OCI-LY7 (cell line): ENCODE results near the gene TANGO2. TPM values are rescaled to one million over a fixed set of nuclear protein-coding genes. Genes with fewer than 3 reads are reported as not detected.
"Not testable (repeated sequence)": the region's sequence is repeated elsewhere in the genome, so short reads cannot be mapped to it uniquely, and the experiment has no call there.

Source experiments
- BruUV-seq: library from RNA; stranded (reverse); fragments of 400-500 nt; replicated peaks from 2 replicates; lab custom pipeline; 2021; lab: Mats Ljungman, UMichigan
- CTCF ChIA-PET: fragments of 300-600 bp; sonication (Branson Sonifier 250); formaldehyde crosslinking; loops from one replicate; lab custom pipeline; 2022; ENCODE audit warnings: antibody characterized with exemption; ENCODE audit not compliant: unreplicated experiment; lab: Charles Lee
- POLR2A ChIA-PET: fragments of 300-600 bp; sonication (Branson Sonifier 250); formaldehyde crosslinking; loops from one replicate; lab custom pipeline; 2022; ENCODE audit warnings: antibody characterized with exemption; lab: Charles Lee
- DNase-seq: peaks from one replicate; pipeline ENCODE4 v3.0.0-alpha.2; 2015; ENCODE audit warnings: low spot score
- H2AFZ ChIP-seq: fragments of 200-600 bp; sonication (generic), shearing (Covaris generic); 2 replicates; pipeline ENCODE4 v1.6.1; 2014; ENCODE audit warnings: mild to moderate bottlenecking, antibody characterized with exemption, low read length, moderate library complexity
- H3K27ac ChIP-seq: fragments of 200-600 bp; sonication (generic); 2 replicates; pipeline ENCODE4 v1.5.1; 2014; ENCODE audit warnings: mixed run types, low read depth, mild to moderate bottlenecking, moderate library complexity, low read length, inconsistent platforms; ENCODE audit not compliant: poor library complexity, severe bottlenecking
- H3K36me3 ChIP-seq: fragments of 200-600 bp; sonication (generic); 2 replicates; pipeline ENCODE4 v1.6.1; 2014; ENCODE audit warnings: mild to moderate bottlenecking, antibody characterized with exemption, low read length, moderate library complexity, mixed read lengths; ENCODE audit not compliant: insufficient read depth
- H3K4me1 ChIP-seq: fragments of 200-600 bp; sonication (generic); 2 replicates; pipeline ENCODE4 v1.5.1; 2014; ENCODE audit warnings: mild to moderate bottlenecking, low read length; ENCODE audit not compliant: insufficient read depth, poor library complexity, severe bottlenecking
- H3K4me2 ChIP-seq: fragments of 200-600 bp; sonication (generic); 2 replicates; pipeline ENCODE4 v1.6.1; 2014; ENCODE audit warnings: mild to moderate bottlenecking, low read length
- H3K4me3 ChIP-seq: fragments of 200-600 bp; sonication (generic); 2 replicates; pipeline ENCODE4 v1.5.1; 2014; ENCODE audit warnings: mild to moderate bottlenecking, low read depth, low read length; ENCODE audit not compliant: poor library complexity, severe bottlenecking
- H3K79me2 ChIP-seq: fragments of 200-600 bp; sonication (generic); 2 replicates; pipeline ENCODE4 v1.6.1; 2016; ENCODE audit warnings: low read depth, mild to moderate bottlenecking, low read length, moderate library complexity, mixed read lengths; ENCODE audit not compliant: insufficient read depth
- H3K9me2 ChIP-seq: fragments of 200-600 bp; sonication (generic); 2 replicates; pipeline ENCODE4 v1.6.1; 2016; ENCODE audit warnings: mild to moderate bottlenecking, low read length, mixed read lengths; ENCODE audit not compliant: insufficient read depth
- H3K9me3 ChIP-seq: fragments of 200-600 bp; sonication (generic); 2 replicates; pipeline ENCODE4 v1.6.1; 2014; ENCODE audit warnings: mild to moderate bottlenecking, mixed run types, low read length, mixed read lengths
- H4K20me1 ChIP-seq: fragments of 200-600 bp; sonication (generic); 2 replicates; pipeline ENCODE4 v1.6.1; 2014; ENCODE audit warnings: mild to moderate bottlenecking, antibody characterized with exemption, low read length, moderate library complexity, mixed read lengths; ENCODE audit not compliant: insufficient read depth
- EZH2phosphoT487 ChIP-seq: fragments of 200-600 bp; sonication (generic); IDR thresholded peaks from 2 replicates; pipeline ENCODE4 v1.6.1; 2018; ENCODE audit warnings: low read depth, borderline replicate concordance, mild to moderate bottlenecking, mixed run types, antibody characterized with exemption, low read length, moderate library complexity, mixed read lengths
- intact Hi-C: fragments of 100-400 bp; cut with micrococcal nuclease; formaldehyde crosslinking; loops from one replicate; pipeline ENCODE4 v1.10.0; 2022; ENCODE audit not compliant: unreplicated experiment
- total RNA-seq, 2 experiments: library from RNA; depleted of rRNA in 1 of 2; stranded (reverse); fragments of >200 nt in 1 of 2; shearing (Covaris generic) in 1 of 2; gene quantifications; 2 replicates each; pipeline ENCODE4 v1.2.3, GENCODE V29; 2014 to 2022
- TF ChIP-seq, protein P1 (sequence below): fragments of 200-600 bp; sonication (generic); conservative IDR thresholded peaks from 2 replicates; pipeline ENCODE4 v1.5.1; 2014; ENCODE audit warnings: mild to moderate bottlenecking, antibody characterized with exemption, low read length, moderate library complexity, mixed read lengths

Gene TANGO2
- total RNA-seq, 2 experiments from 2014 or later = 18.3 to 23.3 TPM

DNA sequence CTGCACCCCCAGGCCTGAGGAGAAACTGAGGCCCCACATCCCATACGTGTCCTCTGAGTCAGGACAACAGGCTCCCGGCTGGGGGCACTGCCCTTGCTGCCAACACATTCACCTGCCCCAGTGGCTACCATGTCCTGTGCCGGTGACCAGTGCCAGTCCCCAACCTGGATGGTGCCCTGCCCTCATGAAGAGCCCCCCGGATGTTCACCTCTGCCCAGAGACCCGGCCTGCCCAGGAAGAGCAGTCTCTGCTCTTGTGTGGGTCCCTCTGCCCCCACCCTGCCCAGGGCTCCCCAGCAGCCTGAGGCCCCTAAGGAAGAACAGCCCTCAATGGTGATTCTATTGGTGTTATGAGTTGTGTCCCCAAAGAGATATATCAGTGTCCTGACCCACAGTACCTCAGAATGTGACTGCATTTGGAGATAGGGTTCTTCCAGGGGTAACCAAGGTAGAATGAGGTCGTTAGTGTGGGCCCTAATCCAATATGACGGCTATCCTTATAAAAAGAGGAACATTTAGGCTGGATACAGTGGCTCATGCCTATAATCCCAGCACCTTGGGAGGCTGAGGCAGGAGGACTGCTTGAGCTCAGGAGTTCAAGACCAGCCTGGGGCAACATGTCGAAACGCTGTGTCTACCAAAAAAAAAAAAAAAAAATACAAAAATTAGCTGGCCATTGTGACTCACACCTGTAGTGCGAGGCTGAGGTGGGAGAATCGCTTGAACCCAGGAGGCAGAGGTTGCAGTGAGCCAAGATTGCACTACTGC lies 45.9 kb downstream of the TANGO2 start:
- BruUV-seq = no TSS peak
- POLR2A ChIA-PET = interaction anchor here (0.7 kb wide), 1 partner anchor 14 kb away, joined by 3 read pairs; no protein-coding TSS in a partner anchor
- H3K36me3 ChIP-seq = peaks cover 2% of the 10 kb centered on the region; the same call in 1 of the 2 replicates

DNA sequence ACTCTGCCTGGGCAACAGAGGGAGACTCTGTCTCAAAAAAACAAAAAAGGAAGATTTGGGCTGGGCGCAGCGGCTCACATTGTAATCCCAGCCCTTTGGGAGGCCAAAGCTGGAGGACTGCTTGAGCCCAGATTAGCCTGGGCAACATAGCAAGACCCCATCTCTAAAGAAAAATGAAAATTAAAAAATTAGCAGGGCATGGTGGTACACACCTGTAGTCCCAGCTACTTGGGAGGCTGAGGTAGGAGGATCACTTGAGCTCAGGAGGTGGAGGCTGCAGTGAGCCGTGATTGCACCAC lies 46.4 kb downstream of the TANGO2 start:
- DNase-seq, H3K4me1 ChIP-seq, intact Hi-C loops, H3K27ac ChIP-seq, H3K79me2 ChIP-seq, H3K36me3 ChIP-seq, H3K9me3 ChIP-seq, CTCF ChIA-PET, H4K20me1 ChIP-seq, H3K9me2 ChIP-seq, H3K4me2 ChIP-seq, H2AFZ ChIP-seq, BruUV-seq, H3K4me3 ChIP-seq: not testable (repeated sequence)
- POLR2A ChIA-PET = interaction anchor here (0.7 kb wide), 1 partner anchor 39 kb away, joined by 3 read pairs; no protein-coding TSS in a partner anchor

More for the DNA sequence above, 45.9 kb downstream of the TANGO2 start:
- Histone ChIP-seq H2AFZ (no peak overlapping the region), H3K79me2 (no peaks in the 10 kb centered on the region), H3K9me3 (no peaks in the 10 kb centered on the region), H4K20me1 (no peaks in the 10 kb centered on the region), H3K4me3 (no peak overlapping the region), H3K9me2 (no peaks in the 10 kb centered on the region), H3K4me2 (no peak overlapping the region), H3K4me1 (no peaks in the 10 kb centered on the region), H3K27ac (no peak overlapping the region)
- CTCF ChIA-PET = no interaction called here
- DNase-seq = no peak
- intact Hi-C loops = no loop called here
- no peak for TF ChIP-seq EZH2phosphoT487

DNA sequence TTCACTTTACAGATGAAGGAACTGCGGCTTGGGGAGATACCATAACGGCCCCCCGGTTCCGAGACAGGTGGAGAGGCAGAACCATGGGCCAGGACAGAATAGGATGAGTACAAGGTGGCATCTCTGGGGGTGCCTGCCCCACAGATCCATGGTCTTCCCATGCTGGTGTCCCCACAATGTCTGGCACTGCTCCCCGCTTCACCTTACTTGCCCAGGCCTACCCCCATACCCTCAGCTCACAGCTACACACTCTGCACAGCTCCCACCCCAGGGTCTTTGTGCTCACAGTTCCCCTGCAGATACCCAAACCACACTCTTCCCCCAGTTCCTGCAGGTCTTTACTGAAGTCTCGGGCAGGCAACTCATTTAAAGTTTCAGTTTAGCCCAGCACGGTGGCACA lies 47.7 kb downstream of the TANGO2 start:
- TF ChIP-seq EZH2phosphoT487 = no peak
- TF ChIP-seq, protein P1, sequence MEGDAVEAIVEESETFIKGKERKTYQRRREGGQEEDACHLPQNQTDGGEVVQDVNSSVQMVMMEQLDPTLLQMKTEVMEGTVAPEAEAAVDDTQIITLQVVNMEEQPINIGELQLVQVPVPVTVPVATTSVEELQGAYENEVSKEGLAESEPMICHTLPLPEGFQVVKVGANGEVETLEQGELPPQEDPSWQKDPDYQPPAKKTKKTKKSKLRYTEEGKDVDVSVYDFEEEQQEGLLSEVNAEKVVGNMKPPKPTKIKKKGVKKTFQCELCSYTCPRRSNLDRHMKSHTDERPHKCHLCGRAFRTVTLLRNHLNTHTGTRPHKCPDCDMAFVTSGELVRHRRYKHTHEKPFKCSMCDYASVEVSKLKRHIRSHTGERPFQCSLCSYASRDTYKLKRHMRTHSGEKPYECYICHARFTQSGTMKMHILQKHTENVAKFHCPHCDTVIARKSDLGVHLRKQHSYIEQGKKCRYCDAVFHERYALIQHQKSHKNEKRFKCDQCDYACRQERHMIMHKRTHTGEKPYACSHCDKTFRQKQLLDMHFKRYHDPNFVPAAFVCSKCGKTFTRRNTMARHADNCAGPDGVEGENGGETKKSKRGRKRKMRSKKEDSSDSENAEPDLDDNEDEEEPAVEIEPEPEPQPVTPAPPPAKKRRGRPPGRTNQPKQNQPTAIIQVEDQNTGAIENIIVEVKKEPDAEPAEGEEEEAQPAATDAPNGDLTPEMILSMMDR = no peak
- no peaks in the 10 kb centered on the region for H3K9me2 ChIP-seq
- H3K9me3 ChIP-seq = no peaks in the 10 kb centered on the region
- no peak overlapping the region for H3K4me2 ChIP-seq
- no peaks in the 10 kb centered on the region for H3K36me3 ChIP-seq
- H3K4me3 ChIP-seq = no peak overlapping the region
- POLR2A ChIA-PET = interaction anchor here (0.6 kb wide), 1 partner anchor 31 kb away, joined by 4 read pairs; no protein-coding TSS in a partner anchor
- CTCF ChIA-PET = no interaction called here
- H2AFZ ChIP-seq = no peak overlapping the region
- H4K20me1 ChIP-seq = no peaks in the 10 kb centered on the region
- no peaks in the 10 kb centered on the region for H3K79me2 ChIP-seq
- DNase-seq = no peak
- no TSS peak for BruUV-seq
- H3K4me1 ChIP-seq = no peaks in the 10 kb centered on the region
- intact Hi-C loops = no loop called here
- no peak overlapping the region for H3K27ac ChIP-seq
